GM21737 (cell line): Measurements from ENCODE around the gene CGB1.
A peak's percentile ranks its signal among the peaks of the same experiment; 100 is the strongest.
"Not testable (repeated sequence)": the region's sequence is repeated elsewhere in the genome, so short reads cannot be mapped to it uniquely, and the experiment has no call there.

Source experiments
- ATAC-seq: cut with Tn5 transposase; IDR thresholded peaks from one replicate; pipeline ENCODE4 v1.9.1; 2021; ENCODE audit warnings: mild to moderate bottlenecking, moderate library complexity; ENCODE audit not compliant: unreplicated experiment

CGB1 gene

DNA sequence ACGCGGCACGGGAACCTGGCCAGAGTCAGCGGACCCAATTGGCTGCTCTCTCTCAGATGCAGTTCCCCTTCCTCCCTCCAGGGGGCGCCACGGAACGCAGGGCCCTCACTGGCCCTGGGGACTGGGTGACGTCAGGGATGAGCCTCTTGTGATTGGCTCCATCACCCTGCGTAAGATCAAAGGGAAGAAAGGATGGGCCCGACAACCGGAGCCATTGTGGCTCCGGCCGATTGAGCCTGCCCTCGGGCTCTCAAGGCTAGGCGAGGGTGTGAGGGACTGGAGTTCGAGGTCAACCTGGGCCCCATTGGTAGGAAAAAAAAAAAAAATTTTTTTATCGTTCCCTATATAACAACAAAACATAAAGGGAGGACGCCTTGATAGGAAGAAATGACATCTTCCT, at the start of gene CGB1:
Gene CGB1 (minus strand): TSS at position 81 of the 400 bp plus-strand sequence. CDS start 184 bp downstream, outside the sequence.
- not testable (repeated sequence) for ATAC-seq

DNA sequence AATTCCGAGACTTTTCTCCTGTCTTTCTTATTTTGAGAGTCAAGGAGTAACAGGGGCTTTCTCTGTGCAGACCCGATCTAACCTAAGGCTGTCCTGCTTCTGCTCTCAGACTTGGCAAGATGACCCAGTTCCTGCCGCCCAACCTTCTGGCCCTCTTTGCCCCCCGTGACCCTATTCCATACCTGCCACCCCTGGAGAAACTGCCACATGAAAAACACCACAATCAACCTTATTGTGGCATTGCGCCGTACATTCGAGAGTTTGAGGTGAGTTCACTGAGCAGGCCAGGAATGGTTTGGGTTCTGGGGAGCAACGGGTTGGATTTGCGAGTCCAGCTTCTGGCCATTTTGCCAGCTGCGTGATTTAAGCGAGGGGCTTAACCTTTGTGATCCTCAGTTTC, 49.6 kb upstream of the CGB1 start:
- ATAC-seq, result no peak

DNA sequence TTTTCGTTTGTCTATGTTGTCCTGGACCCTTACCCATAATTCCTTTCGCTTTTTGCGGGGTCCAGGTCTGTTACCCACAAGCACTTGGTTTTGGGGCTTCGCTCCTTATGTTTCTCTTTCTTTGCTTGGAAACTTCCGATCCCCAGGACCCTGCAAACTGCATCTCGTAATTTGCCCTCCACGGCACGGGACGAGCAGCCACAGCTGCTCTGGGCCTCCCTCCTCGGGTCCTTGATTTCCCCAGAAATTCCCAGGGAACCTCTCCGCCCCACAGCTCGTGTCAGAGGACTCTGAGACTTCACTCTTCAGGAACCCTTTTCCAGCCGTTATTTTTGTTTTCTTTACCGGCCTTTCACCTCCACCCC, 49.2 kb upstream of the CGB1 start:
- ATAC-seq, result no peak

DNA sequence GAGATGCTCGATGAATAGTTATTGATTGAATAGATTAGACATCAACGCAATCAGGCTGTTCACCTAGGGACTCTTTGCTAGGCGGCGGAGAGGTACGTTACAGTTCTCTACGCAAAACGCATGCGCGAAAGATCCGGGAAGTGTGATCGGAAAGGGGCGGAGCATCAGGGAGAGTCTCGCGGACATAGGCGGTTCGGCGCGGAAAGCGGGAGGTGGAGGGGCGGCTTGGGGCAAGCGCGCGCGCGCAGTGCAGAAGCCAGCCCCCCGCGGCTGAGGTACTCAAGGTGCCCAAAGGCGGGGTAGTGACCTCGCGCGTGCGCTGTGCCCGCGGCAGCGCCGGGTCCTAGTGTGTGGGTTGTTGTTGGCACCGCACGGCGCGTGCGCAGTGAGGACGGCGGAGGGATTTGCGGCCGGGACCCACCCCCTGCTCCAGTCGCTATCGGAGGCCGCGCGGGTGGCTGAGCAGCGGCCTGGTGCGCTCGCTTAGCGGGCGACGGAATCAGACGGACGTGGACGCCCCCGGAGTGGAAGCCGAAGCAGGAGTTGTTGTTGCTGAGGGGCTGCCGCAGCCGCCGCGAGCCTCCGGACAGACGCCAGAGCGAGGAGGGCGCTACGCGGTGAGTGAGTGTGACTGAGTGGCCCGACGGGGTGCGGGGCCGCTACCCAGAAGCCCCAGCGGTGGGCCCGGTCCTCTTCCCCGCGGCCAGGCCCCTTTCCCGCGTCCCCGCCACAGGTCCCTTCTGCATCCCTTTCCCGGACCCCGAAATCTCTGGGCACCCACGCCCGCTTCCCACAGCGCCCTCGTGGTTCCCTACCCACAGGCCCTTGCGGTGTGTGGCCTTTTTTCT, 48.5 kb upstream of the CGB1 start, which contains the start of gene SNRNP70:
Gene SNRNP70 (plus strand): TSS at position 432 of the 848 bp plus-strand sequence. CDS start 964 bp downstream, outside the sequence.
- peak; percentile 89 for ATAC-seq

DNA sequence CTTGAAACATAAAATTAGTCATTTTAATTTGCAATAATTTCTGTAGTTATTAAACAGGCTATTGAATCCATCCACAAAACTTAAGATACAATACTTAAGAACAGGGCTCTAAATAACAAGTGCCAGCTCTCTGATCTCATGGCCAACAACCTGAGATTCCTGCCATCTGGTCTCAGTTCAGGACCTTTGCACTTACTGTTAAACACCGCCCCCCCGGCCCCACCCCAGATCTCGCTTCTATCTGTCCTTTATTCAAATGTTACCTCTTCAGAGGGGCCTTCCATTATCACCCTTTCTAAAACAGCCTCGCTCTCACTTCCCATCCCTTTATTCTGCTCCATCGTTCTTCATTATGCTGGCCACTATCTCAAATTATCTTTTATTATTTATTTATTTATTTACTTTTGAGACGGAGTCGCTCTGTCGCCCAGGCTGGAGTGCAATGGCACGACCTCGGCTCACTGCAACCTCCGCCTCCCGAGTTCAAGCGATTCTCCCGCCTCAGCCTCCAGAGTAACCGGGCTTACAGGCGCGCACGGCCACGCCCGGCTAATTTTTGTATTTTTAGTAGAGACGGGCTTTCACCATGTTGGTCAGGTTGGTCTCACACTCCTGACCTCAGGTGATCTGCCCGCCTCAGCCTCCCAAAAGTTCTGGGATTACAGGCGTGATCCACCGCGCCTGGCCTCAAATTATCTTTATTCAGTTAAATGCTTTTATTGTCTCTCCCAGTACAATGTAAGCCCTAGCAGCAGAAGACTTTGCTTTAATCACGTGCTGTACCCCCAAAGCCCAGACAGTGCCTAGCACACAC, 47.7 kb upstream of the CGB1 start:
- ATAC-seq, result no peak

DNA sequence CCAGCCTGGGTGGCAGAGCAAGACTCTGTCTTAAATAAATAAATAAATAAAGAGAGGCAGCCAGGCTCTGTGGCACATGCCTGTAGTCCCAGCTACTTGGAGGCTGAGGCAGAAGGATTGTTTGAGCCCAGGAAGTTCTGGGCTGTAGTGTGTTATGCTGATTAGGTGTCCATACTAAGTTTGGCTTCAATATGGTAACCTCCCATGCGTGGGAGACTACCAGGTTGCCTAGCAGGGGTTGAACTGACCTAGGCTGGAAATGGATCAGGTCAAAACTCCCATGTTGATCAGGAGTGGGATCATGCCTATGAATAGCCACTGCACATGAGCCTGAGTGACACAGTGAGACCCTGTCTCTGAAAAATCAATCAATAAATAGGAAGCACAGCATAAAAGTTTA, 44.6 kb upstream of the CGB1 start:
- ATAC-seq, result no peak

DNA sequence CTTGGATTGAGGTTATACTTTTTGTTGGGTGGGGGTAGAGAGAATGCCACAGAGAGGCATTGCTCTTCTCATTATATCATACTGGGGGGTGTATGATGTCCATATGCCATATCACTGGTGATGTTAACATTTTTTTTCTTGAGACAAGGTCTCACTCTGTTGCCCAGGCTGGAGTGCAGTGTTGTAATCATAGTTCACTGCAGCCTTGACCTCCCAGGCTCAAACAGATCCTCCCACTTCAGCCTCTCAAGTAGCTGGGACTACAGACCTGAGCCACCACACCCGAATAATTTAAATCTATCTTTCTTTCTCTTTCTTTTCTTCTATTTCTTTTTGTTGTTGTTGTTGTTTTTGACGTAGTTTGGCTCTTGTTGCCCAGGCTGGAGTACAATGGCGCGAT, 43.7 kb upstream of the CGB1 start:
- no peak for ATAC-seq

DNA sequence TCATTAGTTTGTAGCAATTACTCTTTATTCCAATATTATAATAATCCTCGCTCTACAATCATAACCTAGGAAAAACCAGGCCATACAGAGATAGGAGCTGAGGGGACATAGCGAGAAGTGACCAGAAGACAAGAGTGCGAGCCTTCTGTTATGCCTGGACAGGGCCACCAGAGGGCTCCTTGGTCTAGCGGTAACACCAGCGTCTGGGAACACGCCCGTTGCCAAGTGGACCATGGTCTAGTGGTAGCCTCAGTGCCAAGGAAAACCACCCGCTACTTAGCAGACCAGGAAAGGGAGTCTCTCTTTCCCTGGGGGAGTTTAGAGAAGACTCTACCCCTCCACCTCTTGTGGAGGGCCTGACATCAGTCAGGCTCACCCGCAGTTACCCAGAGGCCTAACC, 38.2 kb upstream of the CGB1 start:
- ATAC-seq, result not testable (repeated sequence)

DNA sequence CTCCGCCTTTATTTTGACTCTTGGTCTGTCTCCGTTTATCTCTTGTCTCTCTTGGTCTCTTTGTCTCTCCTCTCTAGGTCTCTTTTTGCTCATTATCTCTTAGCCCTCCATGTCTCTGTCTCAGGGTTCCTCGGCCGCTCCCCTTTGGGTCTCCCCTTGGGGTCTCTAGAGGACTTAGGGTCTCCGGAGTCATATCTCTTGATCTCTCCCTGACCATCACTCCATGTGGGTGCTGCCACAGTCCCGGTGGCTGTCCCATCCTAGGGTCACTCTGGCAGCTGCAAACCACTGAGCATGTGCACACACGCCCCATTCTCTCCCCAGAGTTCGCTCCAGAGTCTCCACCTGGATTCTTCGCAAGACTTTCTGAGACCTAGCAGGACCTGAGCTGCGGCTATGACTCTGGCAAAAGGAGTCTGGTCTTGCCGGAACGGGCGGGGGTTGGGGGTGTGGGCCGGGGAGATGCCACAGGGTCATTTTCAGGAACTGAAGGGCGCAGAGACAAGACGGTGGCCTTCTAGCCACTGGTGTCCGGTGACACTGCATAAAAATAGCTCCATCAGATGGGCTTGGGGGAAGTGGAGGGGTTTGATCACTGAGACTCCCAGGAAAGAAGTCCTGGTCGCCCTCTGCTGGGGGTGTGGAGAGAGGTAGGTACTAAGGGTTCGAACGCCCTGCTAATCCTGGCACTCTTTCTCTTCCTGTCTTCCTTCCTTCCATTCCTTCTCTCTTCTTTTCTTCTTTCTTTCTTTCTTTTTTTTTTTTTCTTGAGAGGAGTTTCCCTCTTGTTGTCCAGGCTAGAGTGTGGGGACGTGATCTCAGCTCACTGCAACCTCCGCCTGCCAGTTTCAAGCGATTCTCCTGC, 37.1 kb upstream of the CGB1 start:
- ATAC-seq, result no peak

DNA sequence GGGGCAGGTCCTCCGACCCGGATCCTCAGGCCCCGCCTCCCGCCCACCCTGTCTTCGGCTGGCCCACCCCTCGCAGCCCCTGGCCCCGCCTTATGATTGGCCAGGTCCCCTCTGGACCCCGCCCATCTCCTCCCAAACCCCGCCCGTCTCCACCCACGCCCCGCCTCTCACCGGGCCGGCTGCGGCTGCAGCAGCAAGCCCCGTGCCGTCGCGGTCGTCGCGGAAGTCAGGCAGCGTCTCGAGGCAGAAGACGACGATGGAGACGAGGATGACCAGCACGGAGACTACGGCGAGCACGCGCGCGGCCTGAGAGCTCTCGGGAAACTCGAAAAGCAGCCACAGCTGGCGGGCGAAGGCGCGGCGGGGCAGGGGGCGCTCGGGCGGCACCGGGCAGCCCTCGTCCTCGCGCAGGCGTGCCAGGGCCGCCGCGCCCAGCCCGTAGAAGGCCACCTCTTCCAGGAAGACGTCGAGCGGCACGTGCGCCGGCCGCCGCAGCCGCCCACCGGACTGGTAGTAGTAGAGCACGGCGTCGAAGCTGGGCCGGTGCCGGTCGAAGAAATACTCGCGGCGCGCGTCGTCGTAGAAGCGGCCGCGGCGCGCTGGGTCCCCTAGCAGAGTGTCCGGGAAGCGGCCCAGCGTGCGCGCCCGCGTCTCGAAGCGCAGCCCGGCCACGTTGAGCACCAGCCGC, 35.3 kb upstream of the CGB1 start:
- no peak for ATAC-seq

DNA sequence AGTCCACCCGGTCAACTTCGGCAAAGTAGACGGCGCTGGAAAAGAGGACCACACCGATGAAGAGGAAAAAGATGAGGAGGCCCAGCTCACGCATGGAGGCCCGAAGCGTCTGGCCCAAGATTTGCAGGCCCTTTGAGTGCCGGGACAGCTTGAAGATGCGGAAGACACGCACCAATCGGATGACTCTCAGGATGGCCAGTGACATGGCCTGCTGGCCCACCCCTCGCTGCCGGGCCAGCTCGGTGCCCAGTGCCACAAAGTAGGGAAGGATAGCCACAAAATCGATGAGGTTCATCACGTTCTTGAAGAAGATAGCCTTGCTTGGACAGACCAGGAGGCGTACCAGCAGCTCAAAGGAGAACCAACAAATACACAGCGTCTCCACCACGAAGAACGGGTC, 33.7 kb upstream of the CGB1 start:
- no peak for ATAC-seq

DNA sequence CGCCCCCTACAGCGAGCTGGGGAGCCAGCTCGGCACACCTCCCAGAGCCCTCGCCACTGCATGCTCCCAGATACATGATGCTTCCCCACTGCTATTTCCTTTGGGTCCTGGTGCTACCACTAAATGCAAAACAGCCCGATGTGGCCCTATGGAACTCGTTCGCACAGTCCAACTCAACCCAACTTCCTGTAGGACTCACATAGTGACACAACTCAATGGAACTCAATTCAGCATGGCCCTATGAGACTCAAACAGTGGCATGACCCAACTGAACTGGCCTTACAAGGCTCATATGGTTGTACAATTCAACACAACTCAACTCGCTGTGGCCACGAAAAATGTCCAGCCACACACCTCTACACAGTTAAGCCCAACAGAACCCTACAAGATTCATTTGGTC, 32.3 kb upstream of the CGB1 start:
- ATAC-seq, result no peak

DNA sequence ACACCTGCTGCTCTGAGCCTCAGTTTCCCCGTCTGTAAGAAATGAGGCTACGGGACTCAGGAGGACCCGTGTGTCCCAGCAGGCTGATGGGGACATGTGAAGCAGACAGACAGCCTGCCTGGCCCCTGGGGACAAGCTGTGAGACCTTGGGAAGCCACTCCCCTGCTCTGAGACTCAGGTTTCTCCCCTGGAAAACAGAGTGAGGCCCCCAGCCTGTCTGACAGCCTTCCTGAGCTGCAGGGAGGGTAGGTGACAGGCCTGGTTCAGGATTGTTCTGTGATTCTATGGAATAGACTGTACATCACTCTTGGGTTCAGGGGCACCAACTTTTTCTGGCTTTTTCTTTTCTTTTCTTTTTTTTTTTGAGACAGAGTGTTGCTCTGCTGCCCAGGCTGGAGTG, 30.9 kb upstream of the CGB1 start:
- ATAC-seq, result no peak

DNA sequence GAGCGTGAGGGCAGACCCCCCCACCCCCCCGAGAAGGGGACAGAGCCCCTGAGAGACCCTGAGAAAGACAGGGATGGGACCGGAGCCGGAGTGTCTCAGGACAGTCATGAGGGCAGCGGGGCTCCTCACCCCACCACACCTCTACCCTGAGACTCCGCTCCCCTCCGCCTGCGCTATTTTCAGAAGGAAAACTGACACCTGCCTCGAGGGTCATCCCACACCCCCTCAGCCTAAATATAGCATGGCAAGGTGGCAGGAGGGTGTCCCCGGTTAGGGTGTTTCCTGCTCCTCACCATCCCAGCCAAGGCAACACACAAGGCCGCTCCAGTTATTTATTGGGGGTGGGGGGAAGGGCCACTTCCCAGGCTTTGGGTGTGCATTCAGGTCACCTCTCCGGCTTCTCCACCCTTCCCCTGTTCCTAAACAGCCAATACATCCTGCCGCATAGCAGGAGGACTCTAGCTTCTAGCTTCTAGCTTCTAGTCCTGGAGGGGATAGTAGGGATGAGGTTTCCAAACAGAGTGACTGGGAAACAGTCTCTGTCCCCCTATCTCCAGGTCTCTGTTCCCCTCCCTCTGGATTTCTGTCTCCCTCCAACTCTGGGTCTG, 29.3 kb upstream of the CGB1 start:
- ATAC-seq, result no peak

DNA sequence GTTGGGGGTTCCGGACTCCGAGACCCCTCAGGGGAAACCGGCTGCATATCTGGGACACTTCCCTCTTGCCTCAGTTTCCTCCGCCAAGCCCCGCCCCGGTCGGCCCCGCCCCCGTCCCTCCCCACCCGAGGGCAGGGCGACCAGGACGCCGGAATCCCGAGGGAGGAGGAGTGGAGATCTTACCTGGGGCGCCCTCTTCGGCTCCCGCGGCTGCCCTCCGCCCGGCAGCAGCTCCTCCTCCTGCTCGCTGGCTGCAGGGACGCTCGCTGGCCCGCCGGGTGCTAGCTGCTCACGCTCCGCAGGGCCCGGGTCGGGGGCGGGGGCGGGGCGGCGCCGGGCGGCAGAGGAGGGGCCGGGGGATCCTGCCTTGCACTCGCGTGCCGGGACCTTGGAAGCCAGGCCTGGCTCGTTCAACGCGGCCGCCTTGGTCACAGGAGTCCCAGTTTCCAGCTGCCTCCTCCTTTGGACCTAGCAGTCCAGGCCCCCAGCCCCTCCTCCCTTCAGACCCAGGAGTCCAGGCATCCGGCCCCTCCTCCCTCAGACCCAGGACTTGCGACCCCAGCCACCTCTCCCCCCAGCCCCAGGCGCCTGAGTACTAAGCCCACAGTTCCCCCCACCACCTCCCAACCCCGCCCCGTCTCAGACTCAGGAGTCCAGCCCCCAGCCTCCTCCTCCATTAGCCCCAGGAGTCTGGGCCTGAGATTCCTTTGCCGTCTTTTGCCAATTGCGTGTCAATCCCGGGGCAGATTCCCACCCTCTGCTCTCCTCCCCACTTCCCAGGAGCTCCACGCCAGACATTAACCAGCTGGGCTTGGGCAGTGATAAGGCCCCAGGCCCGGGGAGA, 28.3 kb upstream of the CGB1 start, which contains the start of gene NTF4:
Gene NTF4 (minus strand): TSS at position 51 of the 844 bp plus-strand sequence. CDS start 2,821 bp downstream, outside the sequence.
- no peak for ATAC-seq

DNA sequence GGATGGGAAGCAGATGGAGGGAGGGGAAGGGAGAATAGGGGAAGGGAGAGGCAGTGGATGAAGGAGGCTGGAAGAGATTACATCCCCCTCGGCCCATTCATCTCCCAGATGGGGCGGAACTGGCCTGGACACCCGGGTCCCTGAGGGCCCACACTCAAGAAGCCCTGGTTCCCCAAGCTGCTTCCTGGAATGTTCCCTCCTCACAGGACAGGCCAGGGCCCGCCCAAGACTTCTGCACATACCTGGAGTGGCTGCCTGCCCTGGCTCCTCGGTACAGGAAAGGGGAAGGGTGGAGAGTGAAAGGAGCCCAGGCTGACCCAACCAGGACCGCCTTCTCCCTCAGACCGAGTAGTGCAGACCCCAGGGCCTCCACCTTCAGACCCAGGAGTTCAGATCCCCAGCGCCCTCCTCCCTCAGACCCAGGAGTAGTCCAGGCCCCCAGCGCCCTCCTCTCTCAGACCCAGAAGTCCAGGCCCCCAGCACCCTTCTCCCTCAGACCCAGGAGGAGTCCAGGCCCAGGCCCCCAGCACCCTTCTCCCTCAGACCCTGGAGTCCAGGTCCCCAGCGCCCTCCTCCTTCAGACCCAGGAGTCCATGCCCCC, 27.4 kb upstream of the CGB1 start:
- no peak for ATAC-seq

DNA sequence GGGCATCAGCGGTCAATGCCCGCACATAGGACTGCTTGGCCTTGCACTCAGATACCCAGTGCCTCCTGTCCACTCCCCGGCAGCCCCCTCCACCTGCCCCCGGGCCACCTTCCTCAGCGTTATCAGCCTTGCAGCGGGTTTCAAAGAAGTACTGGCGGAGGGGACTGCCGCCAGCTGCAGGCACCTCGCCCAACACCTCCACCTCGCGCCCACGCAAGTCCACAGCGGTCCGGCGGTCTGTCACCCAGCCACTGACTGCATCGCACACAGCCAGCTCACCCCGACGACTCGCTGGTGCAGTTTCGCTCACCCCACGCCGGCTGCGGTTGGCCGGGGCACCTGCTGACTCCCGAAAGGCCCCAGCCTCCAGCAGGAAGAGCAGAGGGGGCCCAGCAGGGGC, 24.8 kb upstream of the CGB1 start:
- no peak for ATAC-seq

DNA sequence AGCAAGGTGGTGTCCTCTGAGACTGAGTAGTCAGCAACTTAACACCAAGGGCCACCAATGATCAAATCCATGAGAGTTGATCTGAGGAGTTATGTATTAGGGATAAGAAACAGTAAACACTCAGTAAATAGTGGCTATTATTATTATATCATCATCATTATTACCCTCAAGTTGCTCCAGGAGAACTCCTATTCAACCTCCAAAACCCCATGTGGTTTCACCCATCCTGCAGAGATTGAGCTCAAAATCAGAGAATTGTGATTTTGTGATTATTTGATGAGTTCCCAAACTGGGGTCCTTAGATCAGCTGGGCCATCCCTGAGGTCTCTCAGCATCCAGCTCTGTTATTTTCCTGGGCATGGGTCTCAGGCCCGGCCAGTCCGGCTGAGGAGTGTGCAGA, 24.3 kb upstream of the CGB1 start:
- ATAC-seq, result no peak

DNA sequence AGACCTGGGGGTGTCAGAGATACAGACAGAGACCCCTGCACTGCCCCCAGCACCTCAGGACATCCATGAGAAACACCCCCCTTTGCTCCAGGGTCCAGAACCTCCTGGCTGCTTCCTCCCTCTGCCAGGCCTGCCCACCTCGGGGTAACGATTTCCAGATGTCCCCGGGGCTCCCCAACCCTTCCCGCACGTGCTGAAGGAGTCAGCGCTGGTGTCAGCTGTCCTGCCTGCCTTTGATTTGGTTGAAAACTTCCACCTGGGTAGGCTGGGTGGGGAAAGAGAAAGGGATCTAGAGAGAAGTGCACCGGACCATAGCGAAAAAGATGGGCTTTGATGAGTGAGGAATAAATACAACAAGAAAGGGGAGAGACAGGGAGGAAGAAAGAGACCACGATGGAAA, 22.4 kb upstream of the CGB1 start:
- no peak for ATAC-seq
